ENCODE results near the gene DNMT1.

GRCh38 chr19:10205636-10206035 lies 10.9 kb upstream of the DNMT1 start:
- no peak for TF ChIP-seq POLR2AphosphoS5 (IDR thresholded peaks at IDR 0.05; ENCODE audit: low read depth, low read length)
- TF ChIP-seq REST (IDR thresholded peaks at IDR 0.05; ENCODE audit: insufficient read depth in 1 of 2, low read depth in 2 of 2, low read length in 2 of 2), result no peak

All from PFSK-1 (cell line).